Activated naive CD4-positive, alpha-beta T cell treated with Interleukin-2 at 50 U/mL for 16 hours (primary cell): Measurements from ENCODE around the gene KCNAB2.

ENCODE experiments used
- DNase-seq: peaks from one replicate; pipeline ENCODE4 v3.0.0-alpha.2; 2020

KCNAB2 gene

GRCh38 chr1:6084781-6085495 is 39.2 kb downstream of the KCNAB2 start:
- no peak for DNase-seq

- no peak for DNase-seq
Measured at GRCh38 chr1:6085666-6086065, 40.0 kb downstream of the KCNAB2 start.

GRCh38 chr1:6086358-6086757 is 40.7 kb downstream of the KCNAB2 start:
- no peak for DNase-seq

GRCh38 chr1:6086762-6087376 is 41.2 kb downstream of the KCNAB2 start:
- no peak for DNase-seq

GRCh38 chr1:6087377-6087772 is 41.7 kb downstream of the KCNAB2 start:
- no peak for DNase-seq

- DNase-seq = no peak
Measured at GRCh38 chr1:6087958-6088357, 42.3 kb downstream of the KCNAB2 start.

- DNase-seq = no peak
Measured at GRCh38 chr1:6088956-6089355, 43.3 kb downstream of the KCNAB2 start.

GRCh38 chr1:6090288-6090687 is 44.6 kb downstream of the KCNAB2 start:
- DNase-seq = no peak

- no peak for DNase-seq
Measured at GRCh38 chr1:6090996-6091822, 45.5 kb downstream of the KCNAB2 start.

- DNase-seq = no peak
Measured at GRCh38 chr1:6091823-6092109, 46.1 kb downstream of the KCNAB2 start.

GRCh38 chr1:6092211-6092610 is 46.5 kb downstream of the KCNAB2 start:
- no peak for DNase-seq

GRCh38 chr1:6093071-6093470 is 47.4 kb downstream of the KCNAB2 start:
- no peak for DNase-seq

GRCh38 chr1:6093611-6094010 is 47.9 kb downstream of the KCNAB2 start:
- no peak for DNase-seq

GRCh38 chr1:6094246-6094645 is 48.6 kb downstream of the KCNAB2 start:
- DNase-seq = no peak

GRCh38 chr1:6094801-6095505 is 49.3 kb downstream of the KCNAB2 start:
- DNase-seq = no peak

GRCh38 chr1:6095511-6096242 is 50.0 kb downstream of the KCNAB2 start:
- no peak for DNase-seq

GRCh38 chr1:6096243-6097116 is 50.8 kb downstream of the KCNAB2 start:
- no peak for DNase-seq

GRCh38 chr1:6097117-6097595 is 51.5 kb downstream of the KCNAB2 start:
- DNase-seq = no peak

GRCh38 chr1:6097824-6098223 is 52.1 kb downstream of the KCNAB2 start:
- no peak for DNase-seq

GRCh38 chr1:6098303-6099215 is 52.9 kb downstream of the KCNAB2 start:
- DNase-seq = no peak
